HepG2 (cell line): ENCODE results near the gene CYB5R3. TPM values are rescaled to one million over a fixed set of nuclear protein-coding genes. Genes with fewer than 3 reads are reported as not detected.

Source experiments
- AHR ChIP-seq: IDR thresholded peaks from 2 replicates; pipeline ENCODE4 v1.6.1; 2018; ENCODE audit warnings: missing genetic modification reagents, missing compliant biosample characterization
- HNF1A ChIP-seq, 2 experiments: sonication (generic) in 1 of 2; formaldehyde crosslinking in 1 of 2; IDR thresholded peaks; 2 replicates each; pipeline versions ENCODE4 v1.4.0 to v1.6.1; 2016 to 2020; ENCODE audit warnings: borderline replicate concordance in 1 of 2, low read depth in 1 of 2, mild to moderate bottlenecking in 1 of 2, missing genetic modification reagents in 1 of 2
- KAT8 ChIP-seq: IDR thresholded peaks from 2 replicates; pipeline ENCODE4 v1.6.1; 2016; ENCODE audit warnings: missing genetic modification reagents, missing compliant biosample characterization
- KDM1A ChIP-seq: IDR thresholded peaks from 2 replicates; pipeline ENCODE4 v1.6.1; 2016; ENCODE audit warnings: missing compliant biosample characterization
- KLF12 ChIP-seq: sonication (generic); formaldehyde crosslinking; IDR thresholded peaks from 2 replicates; pipeline ENCODE4 v1.4.0; 2020; ENCODE audit warnings: missing genetic modification reagents, borderline replicate concordance
- NR2F6 ChIP-seq, 2 experiments: IDR thresholded peaks; 2 replicates each; pipeline ENCODE4 v1.6.1; 2016; ENCODE audit warnings: antibody characterized with exemption in 1 of 2, mild to moderate bottlenecking in 1 of 2
- TRIM22 ChIP-seq: fragments of 450-650 bp; IDR thresholded peaks from 2 replicates; pipeline ENCODE4 v1.6.1; 2017
- YEATS4 ChIP-seq: sonication (generic); formaldehyde crosslinking; IDR thresholded peaks from 2 replicates; pipeline ENCODE4 v1.4.0; 2020; ENCODE audit warnings: missing genetic modification reagents, borderline replicate concordance
- YY1 ChIP-seq: IDR thresholded peaks from 2 replicates; pipeline ENCODE4 v1.6.1; 2011; ENCODE audit warnings: low read length, low read depth, moderate library complexity, mild to moderate bottlenecking; ENCODE audit not compliant: insufficient read depth, insufficient replicate concordance
- ZFX ChIP-seq: sonication (generic); formaldehyde crosslinking; IDR thresholded peaks from 2 replicates; pipeline ENCODE4 v1.4.0; 2020; ENCODE audit warnings: mild to moderate bottlenecking, low read depth, missing genetic modification reagents, moderate library complexity
- ZMYM2 ChIP-seq: sonication (generic); formaldehyde crosslinking; IDR thresholded peaks from 2 replicates; pipeline ENCODE4 v1.8.0; 2022; ENCODE audit warnings: mild to moderate bottlenecking, missing genetic modification reagents
- ZNF138 ChIP-seq: sonication (generic); formaldehyde crosslinking; IDR thresholded peaks from 2 replicates; pipeline ENCODE4 v1.5.0; 2020; ENCODE audit warnings: mild to moderate bottlenecking, low read depth, missing genetic modification reagents
- ZNF501 ChIP-seq: sonication (generic); formaldehyde crosslinking; IDR thresholded peaks from 2 replicates; pipeline ENCODE4 v1.5.1; 2020; ENCODE audit warnings: mild to moderate bottlenecking, moderate library complexity, missing genetic modification reagents
- ZNF687 ChIP-seq: sonication (generic); formaldehyde crosslinking; IDR thresholded peaks from 2 replicates; pipeline ENCODE4 v1.5.1; 2020; ENCODE audit warnings: mild to moderate bottlenecking, missing genetic modification reagents, moderate library complexity
- polyA plus RNA-seq, 8 experiments: library from polyadenylated mRNA; depleted of rRNA in 3 of 8; stranded (reverse) in 7 of 8; unstranded in 1 of 8; fragments of >200 nt; fragmentation: Illumina TruSeq in 4 of 8; extraction: Trizol in 4 of 8; gene quantifications; 2 replicates each; pipeline versions ENCODE4 v1.2.1 to v1.2.3, GENCODE V29; 2011 to 2016; ENCODE audit warnings: low read depth in 4 of 8, missing spikeins in 1 of 8, mixed read lengths in 1 of 8; ENCODE audit not compliant: insufficient read depth in 1 of 8
- total RNA-seq, 5 experiments: library from RNA; depleted of rRNA; stranded (reverse); fragments of >200 nt; fragmentation: Illumina TruSeq; extraction: Trizol; gene quantifications; 2 replicates each; pipeline ENCODE4 v1.2.3, GENCODE V29; 2016; ENCODE audit warnings: low read depth in 1 of 5
- TF ChIP-seq, protein P1 (sequence below): IDR thresholded peaks from 2 replicates; pipeline ENCODE4 v1.6.1; 2012; ENCODE audit warnings: inconsistent platforms

Gene CYB5R3
- total and polyA plus RNA-seq, 2 of the 13 experiments (the other 11 are each of a cell fraction or from before 2014, with no cell fraction given), result 32.4 to 305 TPM

DNA sequence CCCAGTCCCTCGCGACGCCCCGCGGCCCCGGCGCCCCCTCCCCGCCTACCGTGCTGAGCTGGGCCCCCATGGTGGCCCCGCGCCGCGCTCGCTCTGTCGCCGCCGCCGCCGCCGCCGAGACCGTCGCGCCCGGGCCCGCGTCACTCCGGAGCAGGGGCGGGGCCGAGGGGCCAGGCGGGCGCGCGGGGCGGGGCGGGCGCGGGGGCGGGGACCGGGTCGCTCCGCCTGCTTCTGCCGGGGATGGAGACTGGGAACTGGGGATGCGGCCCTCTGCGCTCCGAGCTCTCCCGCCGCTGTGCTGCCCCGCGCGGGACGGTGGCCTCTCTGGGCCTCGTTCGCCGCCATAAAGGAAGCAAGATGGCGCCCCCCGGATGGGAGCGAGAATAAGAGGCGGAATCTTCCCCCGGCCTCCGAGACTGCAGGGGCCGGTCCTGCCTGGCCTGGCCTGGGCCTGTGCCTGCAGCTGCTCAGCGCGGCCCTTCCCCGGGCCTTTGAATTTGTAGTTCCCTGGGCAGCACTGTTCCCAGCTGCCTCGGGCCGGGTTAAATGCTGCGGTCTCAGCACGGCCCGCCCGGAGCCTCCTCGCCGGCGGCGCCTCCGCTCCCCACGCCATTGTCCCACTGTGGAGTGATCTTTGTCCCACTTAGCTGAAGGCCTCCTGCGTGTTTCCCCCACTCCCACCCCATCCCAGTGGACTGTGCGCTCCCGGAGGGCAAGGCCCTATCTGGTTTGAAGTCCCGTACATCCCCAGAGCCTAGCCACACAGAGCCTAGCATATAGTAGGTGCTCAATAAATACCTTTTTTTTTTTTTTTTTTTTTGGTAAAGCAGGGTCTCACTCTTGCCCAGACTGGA lies at the start of gene CYB5R3 (continued):
- TF ChIP-seq ZNF138 (CRISPR knock-in tag) (no peak), TRIM22 (no peak), KLF12 (CRISPR knock-in tag) (no peak), HNF1A (IDR thresholded peaks at IDR 0.05; ENCODE audit: low read depth) (no peak), HNF1A (CRISPR knock-in tag; IDR thresholded peaks at IDR 0.05; ENCODE audit: borderline replicate concordance) (no peak), YY1 (peak; percentile 90), ZMYM2 (CRISPR knock-in tag) (peak; percentile 47; the same call in 1 of the 2 replicates), NR2F6 (IDR thresholded peaks at IDR 0.05) (no peak), NR2F6 (CRISPR knock-in tag; IDR thresholded peaks at IDR 0.05) (0 out of 2 replicates have a peak, but pooled peaks have one; percentile 16), YEATS4 (CRISPR knock-in tag) (peak; percentile 31; the same call in 1 of the 2 replicates), AHR (CRISPR knock-in tag) (0 out of 2 replicates have a peak, but pooled peaks have one; percentile 56), ZFX (CRISPR knock-in tag) (peak; percentile 74), KAT8 (CRISPR knock-in tag) (peak; percentile 35; the same call in 1 of the 2 replicates), KDM1A (CRISPR knock-in tag) (peak; percentile 44), ZNF501 (CRISPR knock-in tag) (peak; percentile 63), ZNF687 (CRISPR knock-in tag) (peak; percentile 56; the same call in 1 of the 2 replicates)
- TF ChIP-seq, protein P1, sequence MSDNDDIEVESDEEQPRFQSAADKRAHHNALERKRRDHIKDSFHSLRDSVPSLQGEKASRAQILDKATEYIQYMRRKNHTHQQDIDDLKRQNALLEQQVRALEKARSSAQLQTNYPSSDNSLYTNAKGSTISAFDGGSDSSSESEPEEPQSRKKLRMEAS, result 0 out of 2 replicates have a peak, but pooled peaks have one; percentile 46
